NCI-H82 treated with DMSO at 0.1 percent for 48 hours (cell line): Measurements from ENCODE around the gene RCAN1.

Experiments
- DNase-seq: peaks from one replicate; lab custom pipeline; 2025; ENCODE audit not compliant: unreplicated experiment; lab: John Stamatoyannopoulos, UW

RCAN1 gene

GRCh38 chr21:34599534-34600101 is 15.3 kb downstream of the RCAN1 start:
- DNase-seq = no peak

- DNase-seq = no peak
Measured at GRCh38 chr21:34598931-34599400, 15.9 kb downstream of the RCAN1 start.

- no peak for DNase-seq
Measured at GRCh38 chr21:34597406-34597805, 17.5 kb downstream of the RCAN1 start.

- no peak for DNase-seq
Measured at GRCh38 chr21:34596561-34597271, 18.2 kb downstream of the RCAN1 start.

GRCh38 chr21:34595457-34595856 is 19.5 kb downstream of the RCAN1 start:
- DNase-seq = no peak

- DNase-seq = no peak
Measured at GRCh38 chr21:34594566-34595234, 20.2 kb downstream of the RCAN1 start.

GRCh38 chr21:34593954-34594531 is 20.9 kb downstream of the RCAN1 start:
- no peak for DNase-seq

- no peak for DNase-seq
Measured at GRCh38 chr21:34593423-34593822, 21.5 kb downstream of the RCAN1 start.

- DNase-seq = no peak
Measured at GRCh38 chr21:34592120-34592955, 22.6 kb downstream of the RCAN1 start.

- DNase-seq = no peak
Measured at GRCh38 chr21:34590520-34590919, 24.4 kb downstream of the RCAN1 start.

- DNase-seq = no peak
Measured at GRCh38 chr21:34589511-34590282, 25.2 kb downstream of the RCAN1 start.

GRCh38 chr21:34583926-34584563 is 30.9 kb downstream of the RCAN1 start:
- DNase-seq = no peak

- no peak for DNase-seq
Measured at GRCh38 chr21:34582506-34583150, 32.3 kb downstream of the RCAN1 start.

GRCh38 chr21:34580181-34580700 is 34.7 kb downstream of the RCAN1 start:
- no peak for DNase-seq

GRCh38 chr21:34579411-34579810 is 35.5 kb downstream of the RCAN1 start:
- no peak for DNase-seq

GRCh38 chr21:34576041-34576511 is 38.8 kb downstream of the RCAN1 start:
- DNase-seq = no peak

- DNase-seq = no peak
Measured at GRCh38 chr21:34574601-34575529, 40.0 kb downstream of the RCAN1 start.

- no peak for DNase-seq
Measured at GRCh38 chr21:34571994-34572393, 42.9 kb downstream of the RCAN1 start.
